ENCODE measurements around the gene HCRTR2.
"Not testable (repeated sequence)": the region's sequence is repeated elsewhere in the genome, so short reads cannot be mapped to it uniquely, and the experiment has no call there.

Gene HCRTR2

DNA sequence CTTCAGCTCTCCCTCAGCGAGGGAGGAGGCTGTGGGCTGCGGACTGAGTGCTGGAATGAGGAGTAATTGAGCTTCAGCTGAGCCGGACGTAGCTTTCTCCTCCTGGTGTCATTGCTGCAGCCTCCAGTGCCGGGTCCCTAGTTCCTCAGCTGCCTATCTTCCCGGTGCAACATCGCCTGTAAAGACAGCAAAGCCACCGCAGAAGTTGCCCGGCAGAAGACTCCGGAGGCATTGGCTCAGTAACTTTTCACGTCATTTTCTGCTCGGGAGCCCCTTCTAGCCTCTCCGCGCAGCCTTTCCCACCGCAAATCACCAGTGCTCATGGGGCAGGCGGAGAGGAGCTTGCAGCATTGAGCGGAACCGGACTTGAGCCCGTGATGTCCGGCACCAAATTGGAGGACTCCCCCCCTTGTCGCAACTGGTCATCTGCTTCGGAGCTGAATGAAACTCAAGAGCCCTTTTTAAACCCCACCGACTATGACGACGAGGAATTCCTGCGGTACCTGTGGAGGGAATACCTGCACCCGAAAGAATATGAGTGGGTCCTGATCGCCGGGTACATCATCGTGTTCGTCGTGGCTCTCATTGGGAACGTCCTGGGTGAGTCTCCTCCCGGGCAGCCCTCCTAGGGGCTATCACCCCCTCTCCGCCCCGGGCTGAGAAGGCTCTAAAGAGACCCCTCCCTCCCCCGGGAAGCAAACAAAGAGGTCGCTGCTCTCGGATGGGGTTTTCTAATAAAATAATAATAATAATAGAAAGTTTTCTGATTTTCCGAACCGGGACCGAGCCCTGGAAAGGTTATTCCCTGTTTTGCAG, at the start of gene HCRTR2:
TSS of gene HCRTR2 (plus strand) at position 305 of the 816 bp plus-strand sequence. CDS start at position 378, 73 bp downstream.
- no peak for FAIRE-seq

DNA sequence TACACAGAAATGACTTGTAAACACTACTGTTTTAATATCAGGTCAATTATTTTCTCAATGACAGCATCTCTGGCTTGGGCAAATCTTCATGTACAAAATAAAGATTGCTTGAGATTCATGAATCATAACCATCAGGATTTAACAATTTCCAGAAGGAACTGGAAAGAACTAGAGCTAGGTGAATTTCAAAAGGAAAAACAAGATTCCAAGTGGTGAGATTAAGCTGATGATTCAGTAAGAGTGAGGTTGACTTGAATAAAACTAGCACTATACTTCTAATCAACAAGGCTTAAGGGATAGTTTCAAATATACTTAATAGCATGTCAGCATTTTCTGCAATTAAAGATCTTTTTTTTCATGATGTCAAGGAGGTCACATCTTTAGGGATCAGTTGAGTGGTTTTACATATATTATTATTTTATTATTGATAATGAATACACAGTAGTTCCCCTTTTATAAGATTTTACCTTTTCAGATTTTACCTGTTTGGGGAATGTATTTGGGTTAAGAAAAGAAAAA, 43.5 kb upstream of the HCRTR2 start:
- no peak for FAIRE-seq

DNA sequence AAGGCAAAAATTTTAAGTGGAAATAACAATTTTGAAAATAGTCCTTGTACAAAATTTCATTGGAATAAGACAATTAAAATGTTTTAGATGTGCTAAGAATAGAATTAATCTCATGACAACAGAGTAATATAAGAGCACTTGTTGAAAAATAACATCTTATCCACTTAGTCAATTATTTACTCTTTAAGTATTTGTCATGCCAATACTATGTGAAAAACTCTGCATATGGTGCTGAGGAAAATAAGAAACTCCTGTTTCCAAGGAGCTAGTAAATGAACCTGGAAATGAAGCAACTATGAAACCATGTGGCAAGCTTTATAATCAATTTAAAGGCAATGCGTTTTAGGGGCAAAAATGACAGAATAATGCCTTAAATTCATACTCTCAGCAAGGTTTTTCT, 42.7 kb upstream of the HCRTR2 start:
- no peak for FAIRE-seq

DNA sequence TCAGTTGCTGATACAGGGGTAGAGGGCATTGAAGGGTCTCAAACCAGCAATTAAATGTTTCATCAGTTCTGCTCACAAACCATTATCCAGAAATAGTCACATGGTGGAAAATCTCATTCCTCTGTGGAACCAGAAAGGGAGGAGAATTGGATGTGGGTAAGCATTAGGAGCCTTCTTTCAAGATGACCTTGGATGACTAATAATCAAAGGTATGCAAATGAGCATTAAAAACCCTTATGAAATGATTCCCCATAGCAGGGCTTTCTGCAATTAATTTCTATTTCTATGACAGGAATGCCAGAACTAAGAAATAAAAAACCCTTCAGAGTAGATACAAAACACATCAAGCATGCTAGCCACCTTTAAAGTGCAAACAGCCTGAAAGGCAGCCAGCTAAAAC, 37.4 kb upstream of the HCRTR2 start:
- no peak for FAIRE-seq

DNA sequence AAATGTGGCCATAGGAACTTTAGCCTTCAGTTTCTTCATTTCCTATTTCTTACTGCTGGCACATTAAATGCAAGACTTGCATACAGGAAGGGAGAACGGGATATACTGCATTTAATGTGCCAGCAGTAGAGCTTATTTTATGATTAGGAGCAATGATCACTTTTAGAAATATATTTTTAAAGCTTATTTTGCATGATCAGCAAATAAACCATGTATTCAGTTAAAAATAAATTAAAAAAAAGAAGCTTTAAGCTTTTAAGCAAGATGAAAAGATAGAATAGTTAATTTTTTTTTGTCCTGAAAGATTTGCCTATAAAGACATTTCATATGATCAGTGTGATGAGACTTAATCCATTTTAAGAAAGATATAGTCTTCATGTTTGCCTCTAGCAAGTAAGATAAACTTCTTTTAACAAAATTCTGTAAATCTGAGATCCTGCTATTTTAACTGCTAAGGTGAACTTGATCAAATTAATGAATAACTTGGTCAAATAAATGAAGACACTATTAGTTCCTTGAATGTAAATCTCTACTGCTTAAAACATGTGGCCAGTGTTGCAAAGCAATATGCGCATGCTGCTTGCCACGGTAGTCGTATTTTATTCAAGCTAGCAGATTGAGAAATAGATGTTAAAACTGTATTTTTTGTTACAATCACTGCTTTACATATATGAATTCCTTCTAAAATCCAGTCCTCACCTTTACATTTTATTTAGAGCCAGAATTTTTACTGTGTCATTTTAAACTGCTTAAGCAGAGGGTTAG, 36.2 kb upstream of the HCRTR2 start:
- no peak for FAIRE-seq

DNA sequence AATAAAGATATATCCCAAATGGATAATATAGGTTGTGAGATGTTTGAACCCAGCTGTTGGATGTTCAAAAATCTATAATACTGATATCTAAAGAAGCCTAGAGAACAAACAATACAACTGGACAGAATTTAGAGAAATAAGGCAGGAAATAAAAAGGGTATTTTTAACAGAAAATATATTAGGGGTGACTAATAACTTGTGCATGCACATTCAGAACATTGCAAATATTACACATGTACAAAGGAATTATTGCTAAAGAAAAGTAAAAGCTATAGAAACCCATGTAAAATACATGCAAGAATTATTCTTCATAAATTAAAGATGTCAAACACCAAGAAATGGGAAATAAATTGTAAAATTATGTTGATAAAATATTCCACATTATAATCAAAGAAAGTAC, 32.7 kb upstream of the HCRTR2 start:
- FAIRE-seq: no peak

DNA sequence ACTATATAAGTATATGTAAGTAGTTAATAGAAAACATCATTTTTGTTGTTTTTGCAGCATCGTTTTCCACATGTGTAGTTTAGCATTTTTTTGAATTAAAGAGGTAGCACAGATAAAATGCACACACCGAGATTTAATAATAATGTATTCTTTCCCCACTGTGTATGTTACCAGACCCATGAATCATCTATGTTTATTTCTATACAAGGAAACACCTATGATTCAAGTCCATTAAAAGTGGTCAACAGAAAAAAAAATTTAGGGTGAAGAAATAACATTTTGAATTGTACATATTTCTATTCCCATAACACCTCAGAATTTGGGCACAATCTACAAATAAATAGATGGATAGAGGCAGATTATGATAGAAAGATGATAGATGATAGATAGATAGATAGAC, 31.7 kb upstream of the HCRTR2 start:
- FAIRE-seq: no peak

DNA sequence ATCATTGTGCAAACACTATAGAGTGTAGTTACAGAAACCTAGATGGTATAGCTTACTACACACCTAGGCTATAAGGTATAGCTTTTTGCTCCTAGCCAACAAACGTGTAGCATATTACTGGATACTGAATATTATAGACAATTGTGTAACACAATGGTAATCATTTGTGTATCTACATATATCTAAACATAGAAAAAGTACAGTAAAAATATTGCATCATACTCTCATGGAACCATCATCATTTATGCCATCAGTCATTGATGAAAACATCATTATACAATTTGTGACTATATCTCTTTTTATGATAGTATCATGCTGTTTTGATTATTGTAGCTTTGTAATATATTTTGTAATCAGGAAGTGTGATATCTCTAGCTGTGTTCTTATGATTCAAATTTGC, 21.0 kb upstream of the HCRTR2 start:
- no peak for FAIRE-seq

DNA sequence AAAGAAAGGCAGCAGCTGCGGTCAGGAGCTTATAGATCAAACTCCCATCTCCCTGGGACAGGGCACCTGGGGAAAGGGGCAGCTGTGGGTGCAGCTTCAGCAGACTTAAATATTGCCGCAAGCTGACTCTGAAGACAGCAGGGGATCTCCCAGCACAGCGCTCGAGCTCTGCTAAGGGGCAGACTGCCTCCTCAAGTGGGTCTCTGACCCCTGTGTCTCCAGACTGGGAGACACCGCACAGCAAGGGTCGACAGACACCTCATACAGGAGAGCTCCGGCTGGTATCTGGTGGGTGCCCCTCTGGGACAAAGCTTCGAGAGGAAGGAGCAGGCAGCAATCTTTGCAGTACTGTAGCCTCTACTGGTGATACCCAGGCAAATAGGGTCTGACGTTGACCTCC, 15.5 kb upstream of the HCRTR2 start:
- not testable (repeated sequence) for FAIRE-seq

DNA sequence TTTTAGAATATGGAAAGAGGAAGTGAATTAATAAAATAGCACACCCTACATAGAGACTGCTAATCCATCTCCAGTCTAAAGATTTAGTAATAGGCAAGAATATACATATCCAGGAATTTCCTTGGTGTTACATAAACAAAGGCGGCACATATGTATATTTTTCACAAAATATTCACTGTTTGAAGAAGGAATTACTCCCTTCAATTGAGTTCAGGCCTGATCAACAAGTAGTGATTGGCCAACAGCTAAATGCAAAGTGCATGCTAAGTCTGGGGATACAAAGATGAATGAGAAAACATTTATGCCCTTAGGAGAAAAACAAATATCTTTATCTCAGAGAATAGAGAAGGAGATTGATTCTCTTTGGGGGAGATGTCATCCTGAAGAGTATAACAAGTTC, 6.5 kb upstream of the HCRTR2 start:
- FAIRE-seq: no peak

DNA sequence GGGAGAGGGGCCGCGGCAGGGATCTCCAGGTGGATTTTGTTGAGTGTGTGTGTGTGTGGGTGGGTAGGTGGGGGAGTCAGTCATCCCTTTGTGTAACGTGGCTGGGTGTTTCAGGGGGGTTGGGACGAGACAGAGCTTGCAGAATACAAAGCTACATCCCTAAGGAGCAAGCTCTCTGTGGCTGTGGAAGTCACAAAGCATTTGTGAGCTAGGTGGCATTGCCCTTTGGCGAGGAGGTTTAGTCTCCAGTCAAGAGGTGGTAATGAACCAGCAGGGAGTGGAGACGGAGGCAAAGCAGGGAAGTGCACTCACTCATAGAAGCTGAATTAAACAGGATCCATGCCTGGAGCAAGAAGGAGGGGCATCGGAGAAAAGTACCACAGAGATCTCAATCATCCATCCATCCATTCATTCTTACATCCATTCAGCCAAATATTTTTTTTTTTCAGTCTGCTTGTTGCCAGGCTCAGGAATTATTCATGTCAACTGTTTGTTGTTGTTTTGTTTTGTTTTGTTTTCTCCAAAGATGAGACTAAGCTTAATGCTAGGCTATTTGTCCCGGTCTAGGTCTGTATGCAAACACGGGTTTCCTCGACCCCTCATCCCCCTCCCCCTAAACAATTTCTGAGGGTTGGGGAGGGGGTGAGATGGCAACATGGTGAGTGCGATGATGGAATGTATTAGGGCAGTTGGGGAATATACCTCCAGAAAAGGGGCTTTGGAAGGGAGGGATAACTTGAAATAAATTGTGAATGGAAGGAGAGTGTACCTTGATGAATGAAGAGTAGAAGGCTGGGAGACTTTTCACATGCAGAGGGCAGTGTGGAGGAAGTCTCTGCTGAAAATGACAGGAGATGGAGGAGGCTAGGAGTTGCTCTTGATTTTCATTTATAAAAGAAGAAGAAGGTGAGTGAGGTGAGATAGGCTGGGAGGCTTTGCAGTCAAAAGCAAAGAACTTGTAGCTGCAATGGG, 1.0 kb downstream of the HCRTR2 start:
- FAIRE-seq: no peak

DNA sequence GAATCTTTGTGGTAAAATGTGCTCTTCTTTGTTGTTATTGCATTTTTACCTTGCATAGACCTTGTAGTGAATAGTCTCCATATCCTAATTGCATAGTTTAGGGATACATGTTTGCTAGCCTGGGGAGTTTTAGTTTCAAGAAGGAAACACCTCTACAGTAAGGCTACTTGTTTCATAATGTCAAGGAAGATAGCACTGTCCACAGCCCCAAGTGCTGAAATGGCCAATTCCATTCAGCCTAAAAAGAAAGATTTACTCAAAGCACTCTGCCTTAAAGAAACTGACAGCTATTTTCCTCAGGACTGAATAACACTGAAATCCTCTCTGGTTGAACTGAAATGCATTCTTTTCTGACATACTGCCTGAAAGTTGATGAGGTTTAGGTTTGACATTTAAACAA, 2.6 kb downstream of the HCRTR2 start:
- FAIRE-seq: no peak

DNA sequence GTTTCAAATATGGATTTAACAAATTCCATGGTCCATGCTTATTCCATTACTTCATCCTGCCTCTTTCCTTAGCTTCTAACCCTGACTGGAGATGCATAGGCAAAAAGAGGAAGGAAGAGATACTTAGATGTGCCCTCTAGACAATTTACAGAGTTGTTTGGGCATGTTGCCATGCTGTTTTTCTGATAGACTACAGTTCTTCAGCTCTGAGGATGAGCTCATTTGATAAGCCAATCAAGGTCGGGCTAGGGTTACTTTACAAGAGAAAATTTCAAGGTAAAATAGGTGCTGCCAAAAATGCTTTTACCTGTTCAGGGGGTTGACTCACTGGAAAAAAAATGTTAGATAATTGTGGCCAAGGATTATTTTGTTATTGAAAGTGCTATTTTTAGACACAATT, 5.9 kb downstream of the HCRTR2 start:
- FAIRE-seq: no peak

DNA sequence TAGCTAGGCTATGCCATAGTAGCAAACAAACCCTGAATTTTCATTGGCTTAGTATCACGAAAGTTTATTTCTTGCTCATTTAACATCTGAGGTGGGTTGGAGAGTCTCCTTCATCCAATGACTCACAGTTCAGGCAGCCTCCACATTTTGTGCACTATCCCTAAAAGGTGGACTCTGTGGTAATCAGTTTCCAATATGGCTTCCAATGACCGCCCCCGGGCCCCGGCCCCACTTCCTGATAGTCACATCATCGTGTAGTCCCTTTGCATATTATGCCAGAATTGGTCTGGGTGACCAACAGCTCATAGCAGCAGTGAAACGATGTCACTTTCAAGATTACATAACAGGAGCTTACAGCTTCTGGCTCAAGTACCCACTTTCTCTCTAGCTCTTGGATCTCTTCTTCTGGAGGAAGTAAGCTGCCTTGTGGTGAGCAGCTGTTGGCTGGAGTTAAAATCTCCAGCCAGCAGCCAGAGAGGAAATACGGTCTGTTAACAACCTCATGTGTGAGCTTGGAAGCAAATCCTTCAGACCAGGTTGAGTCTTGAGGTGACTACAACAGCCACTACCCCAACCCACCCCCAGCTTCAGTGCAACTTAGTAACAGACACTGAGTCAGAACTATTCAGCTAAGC, 7.8 kb downstream of the HCRTR2 start:
- FAIRE-seq: no peak

DNA sequence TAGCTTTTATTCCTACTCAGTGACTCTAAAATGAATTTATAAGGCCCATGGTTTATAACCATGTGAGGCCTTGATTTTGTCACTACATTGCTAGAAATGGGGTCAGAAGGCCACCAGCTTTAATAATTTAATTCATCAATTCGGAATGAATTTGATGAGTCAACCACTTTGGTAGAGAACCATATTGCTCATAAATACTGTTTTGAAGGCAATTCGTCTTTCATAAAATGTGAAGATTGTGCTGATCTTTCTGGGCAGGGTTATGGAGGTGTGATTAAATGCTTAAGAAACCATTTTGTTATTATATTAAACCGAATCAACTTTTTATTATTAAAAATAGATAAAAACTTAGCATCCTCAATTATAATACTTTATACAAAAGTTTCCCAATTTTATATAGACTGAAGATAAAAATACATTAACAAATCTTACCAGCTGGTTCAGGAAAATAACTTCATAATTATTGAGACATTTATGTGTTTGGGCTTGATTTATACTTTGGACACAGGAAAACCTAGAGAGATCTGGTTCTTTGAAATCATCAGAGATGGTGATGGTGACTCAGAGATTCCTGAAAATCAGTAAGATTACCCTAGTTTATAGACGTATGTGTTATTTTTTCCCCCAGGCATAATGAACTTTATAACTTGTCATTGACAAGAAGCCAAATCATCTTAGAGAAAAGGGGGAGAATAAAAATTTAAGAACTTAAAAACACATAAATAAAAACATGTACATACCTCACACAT, 10.6 kb downstream of the HCRTR2 start:
- FAIRE-seq: no peak

DNA sequence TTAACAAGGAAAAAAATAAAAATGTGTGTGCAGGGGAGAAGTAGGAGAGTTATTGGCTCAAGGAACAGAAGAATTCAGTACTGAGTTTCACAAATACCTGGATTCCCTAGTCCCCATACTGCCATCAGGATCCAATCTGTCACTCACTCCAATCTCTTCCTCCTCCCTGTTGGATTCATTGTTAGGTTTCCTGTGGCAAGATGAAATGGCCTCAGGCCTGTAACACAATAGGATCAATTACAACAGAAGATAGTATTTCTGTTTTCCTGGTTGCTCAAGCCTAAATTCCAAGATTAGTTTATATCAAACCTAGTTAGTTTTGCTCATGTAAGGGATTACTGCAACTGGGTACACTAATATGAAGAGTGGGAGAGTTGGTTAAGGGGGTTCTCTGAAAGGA, 24.4 kb downstream of the HCRTR2 start:
- no peak for FAIRE-seq

DNA sequence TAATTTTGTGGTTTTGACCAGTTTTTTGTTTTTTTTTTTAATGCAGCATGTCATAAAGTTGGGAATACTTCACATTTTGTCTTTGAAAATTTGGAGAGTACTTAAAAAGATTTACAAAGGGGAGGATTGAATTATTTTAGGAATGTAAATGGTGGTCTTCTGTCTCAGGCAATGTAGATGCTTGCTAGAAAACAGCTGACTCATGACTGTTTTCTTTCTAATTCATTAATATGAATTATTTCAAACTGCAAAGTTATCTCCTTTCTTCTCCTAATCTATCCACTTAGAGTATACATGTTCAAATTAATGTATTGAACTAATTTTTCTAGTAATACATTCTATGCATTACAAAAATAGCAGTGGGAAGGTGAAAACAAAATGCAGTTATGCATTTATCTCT, 24.9 kb downstream of the HCRTR2 start:
- no peak for FAIRE-seq

DNA sequence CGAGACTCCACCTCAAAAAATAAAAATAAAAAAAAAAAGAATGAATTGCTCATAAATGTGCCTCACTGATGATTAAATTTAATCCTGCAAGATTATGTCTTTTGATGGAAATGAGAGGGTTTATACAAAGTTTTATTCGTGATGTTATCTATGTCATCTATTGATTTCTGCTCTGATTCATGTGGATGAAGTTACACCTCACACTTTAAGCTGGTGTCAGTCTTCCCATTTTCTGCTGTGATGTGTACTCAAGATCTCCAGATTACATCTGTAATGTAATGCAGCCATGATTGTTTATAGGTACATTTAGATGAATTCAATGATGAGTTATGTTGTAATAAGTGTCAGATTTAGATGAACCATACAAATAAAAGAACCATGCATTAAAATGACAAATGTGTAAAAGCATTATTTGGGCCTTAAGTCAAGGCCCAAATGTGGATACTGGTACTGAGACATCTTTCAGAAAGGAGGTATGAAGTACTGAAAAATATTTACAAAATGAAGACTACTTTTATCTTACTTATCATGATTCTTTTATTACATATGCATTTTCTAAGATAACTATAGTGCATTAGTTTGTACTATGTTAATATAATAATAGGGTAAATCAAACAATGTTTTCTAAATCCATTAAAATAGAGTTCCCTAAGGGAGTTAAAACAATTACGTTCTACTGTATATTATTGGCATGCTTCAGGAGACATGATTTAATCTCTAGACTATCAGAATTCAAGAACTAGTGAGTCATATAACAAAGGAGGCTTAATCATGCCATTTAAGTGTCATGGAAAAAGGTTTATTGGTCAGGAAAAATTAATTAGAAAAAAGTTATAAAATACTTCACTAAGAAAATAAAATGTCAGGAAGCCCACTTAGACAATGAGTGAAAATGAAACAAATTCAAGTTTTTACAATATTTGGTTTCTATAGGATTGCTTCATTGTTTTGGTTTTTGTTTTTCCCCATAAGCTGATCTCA, 34.5 kb downstream of the HCRTR2 start:
- no peak for FAIRE-seq

DNA sequence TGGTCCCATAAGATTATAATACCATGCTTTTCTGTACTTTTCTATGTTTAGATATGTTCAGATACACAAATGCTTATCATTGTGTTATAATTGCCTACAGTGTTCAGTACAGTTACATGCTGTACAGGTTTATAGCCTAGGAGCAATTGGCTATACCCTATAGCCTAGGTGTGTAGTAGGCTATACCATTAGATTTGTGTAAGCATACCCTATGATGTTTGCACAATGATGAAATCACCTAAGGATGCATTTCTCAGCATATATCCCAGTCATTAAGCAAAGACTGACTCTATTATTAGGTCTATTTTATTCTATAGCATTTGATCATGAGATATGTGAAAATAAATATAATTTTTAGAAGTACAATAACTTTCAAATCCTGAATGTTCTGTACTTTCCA, 36.6 kb downstream of the HCRTR2 start:
- no peak for FAIRE-seq

DNA sequence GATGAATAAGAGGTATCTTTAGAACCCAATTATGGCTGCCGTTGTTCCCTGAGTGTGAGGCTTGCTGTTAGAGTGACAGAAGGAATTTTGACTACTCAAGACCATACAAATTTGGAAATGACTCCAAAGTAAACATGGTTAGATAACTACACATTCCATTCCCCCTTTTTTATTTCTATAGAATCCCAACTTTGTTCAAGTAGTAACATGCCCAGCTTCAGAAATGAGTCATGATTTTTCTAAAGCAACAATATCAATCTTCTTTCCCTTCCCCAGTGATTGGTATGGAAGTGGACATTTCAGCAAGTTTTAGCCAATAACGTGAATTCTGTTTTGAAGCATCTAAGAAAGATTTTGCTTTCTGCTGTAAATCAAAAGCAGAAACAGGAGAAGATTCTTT, 37.8 kb downstream of the HCRTR2 start:
- no peak for FAIRE-seq

Measured in TTC549 (cell line).